ES-I3 (cell line): ENCODE results near the gene C16orf54.
"Not testable (repeated sequence)": the region's sequence is repeated elsewhere in the genome, so short reads cannot be mapped to it uniquely, and the experiment has no call there.

Experiments used
- H3K36me3 ChIP-seq: 2 replicates; pipeline ENCODE4 v1.6.1; 2013; ENCODE audit warnings: mild to moderate bottlenecking, low read length, control low read depth, moderate library complexity; ENCODE audit not compliant: insufficient read depth
- H3K4me1 ChIP-seq: 2 replicates; pipeline ENCODE4 v1.6.1; 2013; ENCODE audit warnings: mild to moderate bottlenecking, control low read depth, low read length; ENCODE audit not compliant: insufficient read depth
- H3K9ac ChIP-seq: 2 replicates; pipeline ENCODE4 v1.6.1; 2013; ENCODE audit warnings: low read depth, mild to moderate bottlenecking, low read length, moderate library complexity
- H3K9me3 ChIP-seq: 2 replicates; pipeline ENCODE4 v1.6.1; 2013; ENCODE audit warnings: mild to moderate bottlenecking, low read length, moderate library complexity; ENCODE audit not compliant: control insufficient read depth, insufficient read depth

The C16orf54 gene, protein sequence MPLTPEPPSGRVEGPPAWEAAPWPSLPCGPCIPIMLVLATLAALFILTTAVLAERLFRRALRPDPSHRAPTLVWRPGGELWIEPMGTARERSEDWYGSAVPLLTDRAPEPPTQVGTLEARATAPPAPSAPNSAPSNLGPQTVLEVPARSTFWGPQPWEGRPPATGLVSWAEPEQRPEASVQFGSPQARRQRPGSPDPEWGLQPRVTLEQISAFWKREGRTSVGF

DNA sequence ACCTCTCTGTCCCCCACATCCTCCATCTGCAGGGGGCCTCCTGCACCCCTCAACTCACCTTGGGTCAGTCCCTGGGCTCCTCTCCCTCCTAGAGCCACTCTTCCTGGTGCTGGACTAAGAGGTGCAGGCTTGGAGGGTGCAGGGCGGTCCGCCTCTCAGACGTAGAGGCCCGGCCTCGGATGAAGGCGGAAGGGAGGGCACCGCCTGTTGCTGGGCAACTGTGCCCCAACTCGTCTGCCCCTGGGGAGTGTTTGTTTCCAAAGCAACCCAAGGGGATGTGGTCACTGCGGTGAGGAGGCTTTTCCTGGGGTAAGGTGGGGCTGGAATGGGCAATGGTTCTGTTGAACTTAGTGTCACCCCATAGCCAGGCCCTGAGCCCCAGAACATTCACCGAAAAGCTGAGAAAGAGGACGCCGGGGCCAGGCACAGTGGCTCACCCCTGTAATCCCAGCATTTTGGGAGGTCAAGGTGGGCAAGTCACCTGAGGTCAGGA is at the start of gene C16orf54:
C16orf54 (minus strand) TSS at position 138 of the 493 bp plus-strand sequence. CDS start 1,039 bp downstream, outside the sequence.
- Histone ChIP-seq H3K9me3 (no peaks in the 10 kb centered on the region), H3K9ac (no peak within 1 kb of the TSS), H3K36me3 (no peaks in the 10 kb centered on the region; the same call in 1 of the 2 replicates), H3K4me1 (no peaks in the 10 kb centered on the region)

GRCh38 chr16:29794231-29794710 is 48.5 kb upstream of the C16orf54 start:
- peaks cover 23% of the 10 kb centered on the region for H3K36me3 ChIP-seq
- no peak overlapping the region for H3K9ac ChIP-seq
- no peaks in the 10 kb centered on the region for H3K9me3 ChIP-seq
- H3K4me1 ChIP-seq = peaks cover 8% of the 10 kb centered on the region

DNA sequence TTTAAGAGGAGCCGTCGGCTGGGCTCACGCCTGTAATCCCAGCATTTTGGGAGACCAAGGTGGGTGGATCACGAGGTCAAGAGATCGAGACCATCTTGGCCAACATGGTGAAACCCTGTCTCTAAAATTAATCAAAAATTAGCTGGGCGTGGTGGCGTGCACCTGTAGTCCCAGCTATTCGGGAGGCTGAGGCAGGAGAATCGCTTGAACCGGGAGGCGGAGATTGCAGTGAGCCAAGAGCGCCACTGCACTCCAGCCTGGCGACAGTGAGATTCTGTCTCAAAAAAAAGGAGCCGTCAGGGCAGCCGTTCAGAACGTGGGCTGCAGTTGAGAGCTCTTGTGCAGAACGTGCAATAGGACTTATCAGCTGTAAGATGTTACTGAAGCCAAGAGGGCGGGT is 47.4 kb upstream of the C16orf54 start:
- peaks cover 14% of the 10 kb centered on the region for H3K36me3 ChIP-seq
- H3K9me3 ChIP-seq, H3K4me1 ChIP-seq, H3K9ac ChIP-seq: not testable (repeated sequence)

DNA sequence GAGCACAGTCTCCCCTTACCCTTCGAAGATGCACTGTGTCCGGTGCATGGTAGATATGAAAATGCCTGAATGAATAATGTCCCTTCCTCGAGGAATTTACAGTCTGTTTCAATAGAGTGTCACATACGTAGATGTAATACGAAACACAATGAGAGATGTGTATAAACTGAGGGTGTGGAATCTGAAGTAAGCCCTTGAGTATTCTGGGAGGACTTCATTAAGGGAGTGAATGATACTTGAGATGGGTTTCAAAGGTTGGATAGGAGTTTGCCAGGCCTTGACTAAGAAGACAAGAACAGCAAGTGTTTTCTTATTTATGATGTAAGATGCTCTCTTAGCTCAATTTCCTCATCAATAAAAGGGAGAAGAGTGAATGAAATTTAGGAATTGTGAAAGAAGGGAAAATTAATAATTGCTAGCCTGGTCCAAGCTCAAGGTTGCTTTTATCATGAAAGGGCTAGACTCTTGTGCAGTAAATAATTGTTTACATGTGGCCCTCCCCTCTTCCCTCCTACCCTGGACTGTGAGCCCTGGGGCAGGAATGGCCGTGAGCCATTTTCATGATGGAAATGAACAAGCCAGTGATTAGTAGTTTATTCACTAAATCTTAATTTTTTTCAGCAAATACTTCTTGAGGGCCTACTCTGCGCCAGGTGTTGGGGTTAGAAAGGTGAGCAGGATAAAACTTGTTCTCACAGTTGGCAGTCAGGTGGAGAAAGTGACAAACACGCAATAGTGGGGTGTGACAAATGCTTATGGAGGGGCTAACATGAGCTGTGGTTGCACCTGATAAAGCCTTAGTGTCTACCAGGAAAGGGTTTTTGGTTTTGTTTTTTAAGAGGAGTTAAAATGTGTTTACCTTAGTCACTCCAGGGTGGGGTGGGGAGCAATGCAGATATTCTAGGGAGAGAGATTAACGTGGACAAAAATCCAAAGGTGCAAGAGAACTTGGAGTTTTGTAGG is 46.3 kb upstream of the C16orf54 start:
- Histone ChIP-seq H3K9ac (peak overlapping the region; percentile 95; the same call in 1 of the 2 replicates), H3K36me3 (peaks cover 6% of the 10 kb centered on the region), H3K4me1 (peaks cover 8% of the 10 kb centered on the region), H3K9me3 (no peaks in the 10 kb centered on the region)

DNA sequence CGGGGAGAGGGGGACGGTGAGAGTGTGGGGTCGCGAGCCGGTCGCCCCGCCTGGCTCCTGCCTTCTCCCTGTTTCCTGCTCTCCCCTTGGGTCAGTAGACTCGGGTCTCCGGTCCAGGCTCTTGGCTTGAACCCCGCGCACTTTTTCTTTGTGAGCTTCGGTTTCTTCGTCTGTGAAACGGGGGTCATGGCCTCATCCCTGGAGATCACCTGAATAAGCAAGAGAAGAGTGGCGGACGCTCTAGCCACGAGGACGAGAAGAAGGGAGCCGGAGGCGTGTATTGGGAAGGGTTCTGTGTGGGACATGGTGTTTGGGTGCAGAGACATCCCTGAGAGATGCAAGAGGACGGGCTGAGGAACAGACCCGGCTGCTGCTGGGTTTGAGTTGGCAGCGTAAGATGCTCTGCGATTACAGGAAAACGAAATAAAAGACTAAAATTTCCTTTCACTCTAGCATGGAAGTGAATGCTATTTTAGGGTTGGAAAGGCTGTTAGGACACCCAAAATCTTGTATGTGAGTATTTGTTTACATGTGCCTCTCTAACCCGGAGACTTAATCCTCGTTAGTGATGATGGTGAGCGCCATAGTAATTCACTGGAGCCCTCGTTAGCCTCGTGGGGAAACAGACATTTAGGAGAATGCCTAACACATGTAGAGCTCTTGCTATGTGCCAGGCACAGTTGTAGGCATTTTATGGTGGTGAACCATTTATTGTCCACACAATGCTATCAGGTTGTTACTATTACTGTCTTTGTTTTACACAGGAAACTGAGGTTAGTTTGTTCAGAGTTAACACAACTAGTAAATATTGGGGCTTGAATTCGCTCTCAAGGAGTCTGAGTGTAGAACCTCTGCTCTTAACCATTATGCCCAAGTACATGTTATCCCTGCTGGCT is 45.4 kb upstream of the C16orf54 start:
- Histone ChIP-seq H3K9me3 (no peaks in the 10 kb centered on the region), H3K36me3 (no peaks in the 10 kb centered on the region; the same call in 1 of the 2 replicates), H3K4me1 (peaks cover 8% of the 10 kb centered on the region), H3K9ac (peak overlapping the region; percentile 95)

DNA sequence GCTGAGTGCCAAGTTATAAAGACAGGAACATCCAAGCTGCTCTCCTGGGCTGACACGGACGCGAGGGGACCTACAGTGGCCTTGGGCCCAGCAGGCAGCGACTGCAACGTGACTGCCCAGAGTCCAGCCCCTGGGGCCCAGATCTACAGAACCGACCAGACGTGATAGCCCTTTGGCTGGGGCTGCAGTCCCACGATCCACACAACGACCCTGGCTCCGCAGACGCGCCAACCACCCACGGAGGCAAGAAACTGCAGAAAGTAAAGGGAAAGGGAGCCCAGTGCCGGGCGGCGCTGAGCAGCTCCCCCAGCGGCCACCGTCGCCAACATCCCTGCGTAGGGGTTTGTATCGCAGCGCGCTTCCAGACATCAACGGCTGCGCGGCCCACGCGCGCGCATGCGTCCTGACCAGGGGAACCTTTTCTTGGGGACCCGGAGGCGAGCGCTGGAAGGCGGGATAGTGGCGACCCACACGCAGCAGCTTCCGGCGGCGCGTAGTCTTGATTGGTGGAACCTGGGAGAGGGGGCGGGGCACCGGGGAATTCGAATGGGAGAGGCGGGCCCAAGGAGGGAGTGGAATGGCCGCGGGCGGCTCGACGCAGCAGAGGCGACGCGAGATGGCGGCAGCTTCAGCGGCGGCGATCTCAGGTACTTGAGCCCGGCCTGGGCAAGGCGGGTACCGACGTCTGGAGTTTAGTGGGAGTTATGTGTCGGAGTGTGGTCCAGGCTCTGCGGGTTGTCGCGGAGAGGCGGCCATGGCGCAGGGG is 44.6 kb upstream of the C16orf54 start, which contains the start of gene KIF22:
KIF22 (plus strand) TSS at position 569 of the 766 bp plus-strand sequence; CDS start at position 578, 9 bp downstream.
- Histone ChIP-seq H3K9me3 (no peaks in the 10 kb centered on the region), H3K9ac (peak within 1 kb of the TSS; percentile 95), H3K4me1 (peaks cover 8% of the 10 kb centered on the region), H3K36me3 (no peaks in the 10 kb centered on the region; the same call in 1 of the 2 replicates)

DNA sequence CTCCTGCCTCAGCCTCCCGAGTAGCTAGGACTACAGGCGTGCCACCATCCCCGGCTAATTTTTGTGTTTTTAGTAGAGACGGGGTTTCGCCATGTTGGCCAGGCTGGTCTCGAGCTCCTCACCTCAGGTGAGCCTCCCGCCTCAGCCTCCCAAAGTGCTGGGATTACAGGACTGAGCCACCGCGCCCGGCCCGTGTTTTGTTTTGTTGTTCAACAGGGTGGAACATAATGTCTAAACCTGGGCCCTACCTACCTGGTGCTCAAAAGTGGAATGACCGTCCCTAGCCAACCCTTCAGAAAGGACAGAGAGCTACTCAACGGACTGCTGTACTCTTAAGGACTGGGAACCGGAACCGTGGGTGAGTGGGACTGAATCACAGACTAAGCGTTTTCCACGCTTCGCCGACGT is 44.0 kb upstream of the C16orf54 start:
- H3K4me1 ChIP-seq = peaks cover 8% of the 10 kb centered on the region
- H3K9ac ChIP-seq = peak overlapping the region; percentile 79
- no peaks in the 10 kb centered on the region; the same call in 1 of the 2 replicates for H3K36me3 ChIP-seq
- no peaks in the 10 kb centered on the region for H3K9me3 ChIP-seq

- not testable (repeated sequence) for H3K9ac ChIP-seq, H3K9me3 ChIP-seq, H3K4me1 ChIP-seq
These were observed 41.4 kb upstream of the C16orf54 start for GRCh38 chr16:29787155-29787554.

GRCh38 chr16:29784901-29785500 is 39.2 kb upstream of the C16orf54 start:
- no peaks in the 10 kb centered on the region for H3K4me1 ChIP-seq
- peak overlapping the region; percentile 47; the same call in 1 of the 2 replicates for H3K9ac ChIP-seq
- no peaks in the 10 kb centered on the region for H3K36me3 ChIP-seq
- H3K9me3 ChIP-seq = no peaks in the 10 kb centered on the region

More at GRCh38 chr16:29787155-29787554, 41.4 kb upstream of the C16orf54 start:
- H3K36me3 ChIP-seq = not testable (repeated sequence)

- Histone ChIP-seq H3K36me3 (no peaks in the 10 kb centered on the region), H3K4me1 (no peaks in the 10 kb centered on the region), H3K9me3 (no peaks in the 10 kb centered on the region), H3K9ac (no peak overlapping the region)
These were observed 38.4 kb upstream of the C16orf54 start for GRCh38 chr16:29784157-29784556.

DNA sequence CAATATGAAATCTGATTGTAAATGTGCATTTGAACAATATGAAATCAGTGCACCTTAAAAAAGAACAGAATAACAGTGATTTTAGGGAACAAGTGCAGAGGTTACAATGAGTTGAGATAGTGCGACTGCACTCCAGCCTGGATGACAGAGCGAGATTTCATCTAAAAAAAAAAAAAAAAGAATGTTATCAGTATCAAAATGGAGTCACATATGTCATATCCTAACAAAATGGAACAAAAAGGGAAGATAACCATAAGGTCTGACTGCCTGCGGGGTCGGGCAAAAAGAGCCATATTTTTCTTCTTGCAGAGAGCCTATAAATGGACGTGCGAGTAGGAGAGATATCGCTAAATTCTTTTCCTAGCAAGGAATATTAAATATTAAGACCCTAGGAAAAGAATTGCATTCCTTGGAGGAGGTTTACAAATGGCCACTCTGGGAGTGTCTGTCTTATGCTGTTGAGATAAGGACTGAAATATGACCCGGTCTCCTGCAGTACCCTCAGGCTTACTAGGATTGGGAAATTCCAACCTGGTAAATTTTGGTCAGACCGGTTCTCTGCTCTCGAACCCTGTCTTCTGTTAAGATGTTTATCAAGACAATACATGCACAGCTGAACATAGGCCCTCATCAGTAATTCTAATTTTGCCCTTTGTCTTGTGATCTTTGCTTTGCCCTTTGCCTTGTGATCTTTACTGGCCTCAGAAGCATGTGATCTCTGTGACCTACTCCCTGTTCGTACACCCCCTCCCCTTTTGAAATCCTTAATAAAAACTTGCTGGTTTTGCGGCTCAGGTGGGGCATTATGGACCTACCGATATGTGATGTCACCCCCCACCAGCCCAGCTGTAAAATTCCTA is 37.5 kb upstream of the C16orf54 start:
- not testable (repeated sequence) for H3K9ac ChIP-seq, H3K4me1 ChIP-seq, H3K36me3 ChIP-seq, H3K9me3 ChIP-seq

DNA sequence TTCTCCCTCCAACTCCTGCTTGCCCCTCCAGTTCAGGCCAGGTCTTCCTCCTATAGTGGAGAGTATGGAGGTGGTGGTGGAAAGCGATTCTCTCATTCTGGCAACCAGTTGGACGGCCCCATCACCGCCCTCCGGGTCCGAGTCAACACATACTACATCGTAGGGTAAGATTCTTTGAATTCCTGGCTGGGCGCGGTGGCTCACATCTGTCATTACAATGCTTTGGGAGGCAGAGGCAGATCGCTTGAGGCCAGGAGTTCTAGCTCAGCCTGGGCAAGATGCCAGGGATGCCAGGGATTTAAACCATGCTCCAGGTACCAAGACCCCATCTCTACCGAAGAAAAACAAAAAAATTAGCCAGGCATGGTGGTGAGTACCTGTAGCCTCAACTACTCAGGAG is 33.7 kb upstream of the C16orf54 start:
- H3K36me3 ChIP-seq = no peaks in the 10 kb centered on the region
- H3K9me3 ChIP-seq = no peaks in the 10 kb centered on the region
- peaks cover 5% of the 10 kb centered on the region; the same call in 1 of the 2 replicates for H3K4me1 ChIP-seq
- H3K9ac ChIP-seq = no peak overlapping the region
